ENCODE results near the gene CCDC33.

The CCDC33 gene

DNA sequence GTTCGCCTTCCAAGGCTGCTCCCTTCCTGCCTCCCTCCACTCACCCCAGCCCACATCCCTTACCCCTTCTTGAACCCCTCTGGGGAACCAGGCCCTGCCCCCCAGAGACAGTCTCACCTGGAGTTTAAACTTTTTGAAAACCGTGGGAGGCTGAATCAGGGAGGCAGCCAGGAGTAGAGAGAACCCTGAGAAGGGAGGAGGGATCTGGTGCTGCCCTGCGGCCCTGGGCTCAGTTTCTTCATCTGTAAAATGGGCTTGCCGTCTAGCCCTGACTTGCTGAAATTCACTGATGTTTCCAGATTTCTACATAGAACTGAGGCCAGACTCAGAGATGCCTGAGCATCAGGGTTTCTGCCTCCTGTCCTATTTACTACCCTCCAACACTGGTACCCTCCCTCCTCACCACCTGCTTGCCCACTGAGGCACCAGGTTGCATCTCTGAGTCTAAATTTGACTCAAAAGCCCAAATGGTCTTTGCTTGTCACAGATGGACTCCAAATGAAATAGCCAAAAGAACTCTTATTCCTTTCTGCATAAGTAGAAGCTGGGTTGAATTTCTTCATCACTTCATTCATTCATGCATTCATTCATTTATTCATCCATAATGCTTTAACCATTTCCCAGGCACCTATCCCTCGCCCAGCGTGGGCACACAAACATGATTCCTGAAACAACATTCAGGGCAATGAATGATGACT lies 21.7 kb upstream of the CCDC33 start:
- no peaks in the 10 kb centered on the region for H3K4me1 ChIP-seq (ENCODE audit: control insufficient read depth in 1 of 2, insufficient read depth in 1 of 2, low read depth in 1 of 2, low read length in 1 of 2)
- H3K9me3 ChIP-seq: no peaks in the 10 kb centered on the region
- H3K36me3 ChIP-seq: no peaks in the 10 kb centered on the region
- no peaks in the 10 kb centered on the region for H3K27me3 ChIP-seq
- TF ChIP-seq, protein P1, sequence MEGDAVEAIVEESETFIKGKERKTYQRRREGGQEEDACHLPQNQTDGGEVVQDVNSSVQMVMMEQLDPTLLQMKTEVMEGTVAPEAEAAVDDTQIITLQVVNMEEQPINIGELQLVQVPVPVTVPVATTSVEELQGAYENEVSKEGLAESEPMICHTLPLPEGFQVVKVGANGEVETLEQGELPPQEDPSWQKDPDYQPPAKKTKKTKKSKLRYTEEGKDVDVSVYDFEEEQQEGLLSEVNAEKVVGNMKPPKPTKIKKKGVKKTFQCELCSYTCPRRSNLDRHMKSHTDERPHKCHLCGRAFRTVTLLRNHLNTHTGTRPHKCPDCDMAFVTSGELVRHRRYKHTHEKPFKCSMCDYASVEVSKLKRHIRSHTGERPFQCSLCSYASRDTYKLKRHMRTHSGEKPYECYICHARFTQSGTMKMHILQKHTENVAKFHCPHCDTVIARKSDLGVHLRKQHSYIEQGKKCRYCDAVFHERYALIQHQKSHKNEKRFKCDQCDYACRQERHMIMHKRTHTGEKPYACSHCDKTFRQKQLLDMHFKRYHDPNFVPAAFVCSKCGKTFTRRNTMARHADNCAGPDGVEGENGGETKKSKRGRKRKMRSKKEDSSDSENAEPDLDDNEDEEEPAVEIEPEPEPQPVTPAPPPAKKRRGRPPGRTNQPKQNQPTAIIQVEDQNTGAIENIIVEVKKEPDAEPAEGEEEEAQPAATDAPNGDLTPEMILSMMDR (IDR thresholded peaks at IDR 0.05): no peak
- H3K27ac ChIP-seq: no peak overlapping the region
- no peak overlapping the region for H3K4me3 ChIP-seq (ENCODE audit: low read depth in 1 of 2, low read length in 1 of 2)

DNA sequence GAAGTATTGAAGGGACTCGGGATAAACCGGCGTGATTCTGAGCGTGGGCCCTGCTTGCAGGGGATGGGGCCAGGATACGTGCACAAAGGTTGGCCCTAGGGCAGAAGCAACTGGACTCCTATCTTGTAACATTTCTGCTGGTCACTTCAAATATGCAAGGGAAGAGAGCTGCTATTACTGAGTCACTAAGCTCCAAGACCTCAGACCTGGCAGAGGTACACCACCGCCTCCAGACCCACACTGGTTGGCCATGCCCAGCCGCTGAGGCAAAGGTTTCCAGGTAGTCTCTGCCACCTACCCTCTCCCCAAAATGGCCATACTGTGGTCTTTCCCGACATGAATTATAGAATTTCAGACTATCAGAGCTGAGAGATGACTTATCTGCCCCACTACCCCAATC lies 20.2 kb upstream of the CCDC33 start:
- Histone ChIP-seq H3K4me3 (ENCODE audit: low read depth in 1 of 2, low read length in 1 of 2) (no peak overlapping the region), H3K27ac (no peak overlapping the region), H3K4me1 (ENCODE audit: control insufficient read depth in 1 of 2, insufficient read depth in 1 of 2, low read depth in 1 of 2, low read length in 1 of 2) (no peaks in the 10 kb centered on the region), H3K36me3 (no peaks in the 10 kb centered on the region), H3K27me3 (peaks cover 12% of the 10 kb centered on the region), H3K9me3 (no peaks in the 10 kb centered on the region)
- TF ChIP-seq, protein P1 (IDR thresholded peaks at IDR 0.05): no peak

DNA sequence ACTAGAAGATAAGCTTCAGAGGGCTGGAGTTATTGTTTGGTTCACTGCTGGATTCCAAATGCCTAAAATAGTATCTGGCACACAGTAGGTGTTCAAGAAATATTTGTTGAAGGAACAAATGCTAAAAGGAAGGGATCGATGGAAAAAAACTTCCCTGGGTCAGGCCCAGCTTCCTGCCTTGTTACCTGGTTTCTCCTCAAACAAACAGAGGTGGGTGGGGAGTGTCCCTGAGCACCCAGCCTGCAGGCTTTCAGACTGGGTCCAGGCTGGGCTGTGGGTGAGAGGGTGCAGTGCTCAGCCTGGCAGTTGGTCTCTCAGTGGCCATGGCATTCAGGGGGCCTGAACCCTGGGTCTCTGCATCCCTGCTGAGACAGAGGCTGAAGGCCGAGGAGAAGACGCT lies 19.2 kb upstream of the CCDC33 start:
- Histone ChIP-seq H3K4me1 (ENCODE audit: control insufficient read depth in 1 of 2, insufficient read depth in 1 of 2, low read depth in 1 of 2, low read length in 1 of 2) (no peaks in the 10 kb centered on the region), H3K9me3 (no peaks in the 10 kb centered on the region), H3K27ac (no peak overlapping the region), H3K27me3 (peaks cover 20% of the 10 kb centered on the region), H3K36me3 (no peaks in the 10 kb centered on the region), H3K4me3 (ENCODE audit: low read depth in 1 of 2, low read length in 1 of 2) (no peak overlapping the region)
- TF ChIP-seq, protein P1 (IDR thresholded peaks at IDR 0.05): no peak

DNA sequence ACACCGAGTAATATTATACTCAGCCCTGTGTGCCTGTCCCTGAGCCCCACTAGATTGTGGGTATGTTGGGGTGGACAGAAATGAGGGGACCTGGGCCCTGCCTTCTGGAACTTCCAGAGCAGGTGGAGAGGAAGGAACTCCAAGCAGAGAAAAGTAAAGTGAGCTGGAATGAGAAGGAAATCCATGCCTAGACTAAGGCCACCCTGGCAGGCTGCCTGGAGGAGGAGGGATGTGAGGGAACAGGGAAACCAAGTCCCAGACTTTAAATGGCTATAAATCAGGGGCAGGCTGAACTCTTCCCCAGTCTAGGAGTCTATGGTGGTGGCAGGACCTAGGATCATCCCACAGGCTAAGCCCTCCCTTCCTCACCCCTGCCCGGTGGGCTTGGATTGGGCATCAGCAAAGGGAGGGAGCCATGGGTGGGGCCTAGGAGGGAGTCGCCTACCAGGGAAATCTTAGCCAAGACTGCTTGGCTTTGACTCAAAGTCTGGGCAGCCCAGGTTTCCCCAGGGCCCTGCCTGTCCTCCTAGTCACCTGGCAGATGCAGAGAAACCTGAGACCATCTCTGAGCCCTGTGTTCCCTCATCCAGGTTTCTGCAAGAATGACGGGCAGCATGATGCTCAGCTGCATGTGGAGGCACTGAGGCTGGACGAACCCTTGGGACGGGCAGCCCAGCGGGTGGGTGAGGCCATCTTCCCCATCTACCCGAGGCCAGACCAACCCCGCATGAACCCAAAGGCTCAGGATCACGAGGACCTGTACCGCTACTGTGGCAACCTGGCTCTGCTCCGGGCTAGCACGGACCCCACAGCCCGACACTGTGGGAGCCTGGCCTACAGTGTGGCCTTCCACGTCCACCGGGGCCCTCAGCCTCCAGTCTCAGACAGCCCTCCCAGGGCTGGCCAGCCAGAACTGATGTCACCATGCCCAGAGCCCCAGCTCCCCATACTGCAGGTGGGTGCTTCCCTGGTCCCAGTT lies 17.9 kb upstream of the CCDC33 start:
- Histone ChIP-seq H3K9me3 (no peaks in the 10 kb centered on the region), H3K36me3 (no peaks in the 10 kb centered on the region), H3K4me3 (ENCODE audit: low read depth in 1 of 2, low read length in 1 of 2) (no peak overlapping the region), H3K27ac (no peak overlapping the region), H3K4me1 (ENCODE audit: control insufficient read depth in 1 of 2, insufficient read depth in 1 of 2, low read depth in 1 of 2, low read length in 1 of 2) (no peaks in the 10 kb centered on the region), H3K27me3 (peaks cover 32% of the 10 kb centered on the region)
- TF ChIP-seq, protein P1 (IDR thresholded peaks at IDR 0.05): no peak

DNA sequence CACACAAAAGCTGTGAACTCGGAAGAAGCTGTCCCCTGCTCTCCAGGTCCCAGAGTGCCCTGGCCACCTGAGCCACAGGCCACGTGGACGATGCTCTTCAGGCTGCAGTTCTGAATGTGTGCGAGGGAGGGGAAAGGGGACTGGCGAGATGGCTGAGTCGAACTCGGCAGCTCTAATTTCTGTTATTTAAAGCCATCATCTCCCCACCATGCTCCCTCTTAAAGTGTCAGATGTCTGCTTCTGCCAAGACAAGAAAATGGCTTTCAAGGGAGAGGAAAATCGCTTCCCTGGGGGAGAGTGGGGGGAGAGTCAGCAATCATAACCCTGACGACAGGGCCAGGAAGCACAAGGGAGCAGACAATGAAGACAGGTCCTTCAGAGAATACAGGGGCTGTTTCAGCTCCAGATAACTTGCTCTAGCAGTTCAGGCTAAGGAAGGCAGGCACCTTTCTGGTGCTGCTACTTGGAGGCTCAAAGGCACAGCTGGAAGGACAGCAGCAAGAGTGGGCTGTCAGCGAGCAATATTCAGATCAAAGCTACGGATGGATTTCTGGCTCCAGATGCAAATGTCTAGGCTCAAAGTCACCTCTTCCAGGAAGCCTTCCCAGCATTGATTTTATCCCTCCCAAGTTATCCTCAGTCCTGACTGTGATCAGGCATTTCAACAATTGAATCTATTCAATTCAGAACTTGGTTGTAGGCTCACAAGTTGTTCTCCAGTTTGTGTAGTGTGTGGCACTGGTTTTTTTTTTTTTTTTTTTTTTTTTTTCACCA lies 15.5 kb upstream of the CCDC33 start:
- H3K4me3 ChIP-seq (ENCODE audit: low read depth in 1 of 2, low read length in 1 of 2): no peak overlapping the region
- H3K9me3 ChIP-seq: no peaks in the 10 kb centered on the region
- TF ChIP-seq, protein P1 (IDR thresholded peaks at IDR 0.05): no peak
- peaks cover 56% of the 10 kb centered on the region for H3K27me3 ChIP-seq
- H3K27ac ChIP-seq: no peak overlapping the region
- no peaks in the 10 kb centered on the region for H3K4me1 ChIP-seq (ENCODE audit: control insufficient read depth in 1 of 2, insufficient read depth in 1 of 2, low read depth in 1 of 2, low read length in 1 of 2)
- no peaks in the 10 kb centered on the region for H3K36me3 ChIP-seq

Measured in neutrophil (primary cell).